GM12873 (cell line): Measurements from ENCODE around the gene SUMF2.

ENCODE experiments used
- CTCF ChIP-seq: IDR thresholded peaks from 2 replicates; pipeline ENCODE4 v1.5.1; 2012; ENCODE audit warnings: low read depth, mild to moderate bottlenecking, moderate library complexity, low read length, control low read depth; ENCODE audit not compliant: insufficient read depth; ENCODE audit errors: missing control alignments

SUMF2 gene

GRCh38 chr7:56125831-56126230, 61.7 kb downstream of the SUMF2 start:
- no peak for TF ChIP-seq CTCF

GRCh38 chr7:56127241-56127975, 63.3 kb downstream of the SUMF2 start:
- no peak for TF ChIP-seq CTCF
